ENCODE results near the gene ARRDC2. TPM values are rescaled to one million over a fixed set of nuclear protein-coding genes. Genes with fewer than 3 reads are reported as not detected.
A peak's percentile ranks its signal among the peaks of the same experiment; 100 is the strongest.

ARRDC2 gene
- total and polyA plus RNA-seq, 9 of the 15 experiments (the other 6 are each of a cell fraction or from before 2014, with no cell fraction given) = 1.9 to 27.4 (median 15.2) TPM

- peaks cover 12 to 35% of the 10 kb centered on the region in 2 experiments; a peak in 4 of 5 replicates for H3K4me1 ChIP-seq (replicated peaks in 1 of 2; ENCODE audit: control insufficient read depth in 2 of 2, insufficient read depth in 2 of 2, low read length in 2 of 2)
- H3K79me2 ChIP-seq (ENCODE audit: control insufficient read depth, insufficient read depth, low read length) = peaks cover 4% of the 10 kb centered on the region
- H3K9me1 ChIP-seq (ENCODE audit: control insufficient read depth, insufficient read depth, low read length) = no peaks in the 10 kb centered on the region
- no peaks in the 10 kb centered on the region for H4K20me1 ChIP-seq (replicated peaks; ENCODE audit: control insufficient read depth, insufficient read depth, low read length)
- no peak for FAIRE-seq
- H3K4me3 ChIP-seq = no peak overlapping the region
- no peak for ATAC-seq
- ChIA-PET CTCF (ENCODE audit: low intra/inter-chr PET ratio) (no interaction called here), POLR2A (interaction anchor here (0.7 kb wide), 1 partner anchor 7 kb away, joined by 4 read pairs; no protein-coding TSS in a partner anchor)
- intact Hi-C loops (cut with micrococcal nuclease) (no loop called here), in situ Hi-C loops (cut with MboI) (no loop called here)
- no peaks in the 10 kb centered on the region for H3K27me3 ChIP-seq (ENCODE audit: control insufficient read depth in 2 of 2, insufficient read depth in 2 of 2, low read length in 2 of 2)
- BruUV-seq (replicated peaks) = no TSS peak
- DNase-seq (ENCODE audit: extremely low read depth in 1 of 4, low spot score in 3 of 4) = peak in 1 of 4 experiments; percentile 6
- no peak overlapping the region for H3K27ac ChIP-seq (ENCODE audit: extremely low read depth, low read depth, low read length)
- 0 out of 2 replicates have a peak overlapping the region, but pooled peaks have one; percentile 11 for H2AFZ ChIP-seq (ENCODE audit: low read depth, low read length)
- WGBS (ENCODE audit: insufficient coverage, low coverage, missing lambda C conversion rate) = 67% methylated on average over 14 of the region's 15 CpGs
- TF ChIP-seq ZNF121 (CRISPR knock-in tag; conservative IDR thresholded peaks at IDR 0.05) (peak; percentile 76), E2F3 (CRISPR knock-in tag; IDR thresholded peaks at IDR 0.05) (no peak), POLR2A (conservative IDR thresholded peaks at IDR 0.05) (no peak)
- peak overlapping the region in 1 of 2 experiments; percentile 51; a peak in 2 of 4 replicates for H3K9ac ChIP-seq (ENCODE audit: insufficient read depth in 1 of 2, low read depth in 2 of 2, low read length in 2 of 2)
- peaks cover 28% of the 10 kb centered on the region for H3K36me3 ChIP-seq (ENCODE audit: control insufficient read depth, insufficient read depth, low read length)
- H3K4me2 ChIP-seq (ENCODE audit: insufficient read depth, low read length) = no peak overlapping the region
- H3K9me3 ChIP-seq (replicated peaks; ENCODE audit: control insufficient read depth, insufficient read depth, low read depth, low read length) = no peaks in the 10 kb centered on the region
Observed at GRCh38 chr19:18017275-18018083, 9.5 kb downstream of the ARRDC2 start.
